Right lobe of liver (tissue), 6 donors: ENCODE data around the gene ARHGAP44. TPM values are rescaled to one million over a fixed set of nuclear protein-coding genes. Genes with fewer than 3 reads are reported as not detected.

Experiments used
- ATAC-seq, 4 donors: fragments of 200-7000 bp; cut with Tn5 transposase; one replicate each; pipeline ENCODE4 v1.9.1; 2020; ENCODE audit warnings: mild to moderate bottlenecking in 4 of 4, moderate library complexity in 4 of 4
- DNase-seq, 3 donors: peaks; one replicate each; pipeline ENCODE4 v3.0.0-alpha.2; 2020
- H3K27ac ChIP-seq, 3 donors: fragments of 200-600 bp; one replicate each; pipeline ENCODE4 v1.8.0; 2022
- H3K27me3 ChIP-seq, 2 donors: fragments of 200-600 bp; one replicate each; pipeline ENCODE4 v1.8.0; 2022
- H3K36me3 ChIP-seq, 4 donors: fragments of 200-600 bp; sonication (generic) in 1 of 4; one replicate each; pipeline versions ENCODE4 v1.5.1 to v1.8.0; 2017 to 2022; ENCODE audit warnings: control low read depth in 1 of 4
- H3K4me1 ChIP-seq, 4 donors: fragments of 200-600 bp; sonication (generic) in 1 of 4; one replicate each; pipeline versions ENCODE4 v1.5.1 to v1.8.0; 2017 to 2022; ENCODE audit warnings: control low read depth in 1 of 4
- H3K4me3 ChIP-seq, 3 donors: fragments of 200-600 bp; one replicate each; pipeline ENCODE4 v1.8.0; 2022
- H3K9me3 ChIP-seq, 4 donors: fragments of 200-600 bp; sonication (generic) in 1 of 4; one replicate each; pipeline versions ENCODE4 v1.5.1 to v1.8.0; 2017 to 2022; ENCODE audit warnings: control low read depth in 1 of 4
- POLR2A ChIP-seq: fragments of 450-650 bp; IDR thresholded peaks from one replicate; pipeline ENCODE4 v1.6.1; 2017; ENCODE audit warnings: antibody characterized with exemption, mild to moderate bottlenecking
- WGBS: methylation state at CpG from one replicate; pipeline ENCODE4 v1.1.6; 2018; ENCODE audit warnings: low coverage, low lambda C conversion rate; ENCODE audit not compliant: insufficient coverage; ENCODE audit errors: missing lambda C conversion rate; 5-methylcytosine and 5-hydroxymethylcytosine counted together
- intact Hi-C, 2 donors: fragments of 100-400 bp; cut with DNase I; formaldehyde crosslinking; loops; one replicate each; pipeline versions ENCODE4 v1.11.2 to v1.14.1; 2022
- total RNA-seq, 6 experiments: library from RNA; depleted of rRNA in 2 of 6; stranded (reverse); fragments of >200 nt in 2 of 6; fragmentation: NEBNext Ultra II Directional in 3 of 6; extraction: Animal tissue kit (Norgen Biotek cat#: 25700) in 3 of 6; gene quantifications; one replicate each; pipeline versions ENCODE4 v1.1.0 to v1.2.4, GENCODE V29; 2016 to 2023
- TF ChIP-seq, protein P1 (sequence below), 4 donors: fragments of 200-600 bp in 3 of 4; fragments of 450-650 bp in 1 of 4; IDR thresholded peaks; one replicate each; pipeline versions ENCODE4 v1.5.1 to v1.8.0; 2016 to 2022; ENCODE audit warnings: antibody characterized with exemption in 4 of 4, mild to moderate bottlenecking in 2 of 4
- donor health status: DM: no; HTN: yes; CAD: no.
- donor health status: DM: no; HTN: no; CAD: no.
- donor health status: DM: no; HTN: no; CAD: no.
- donor health status: DM: no; HTN: yes; CAD: no.
- donor health status: DM: no; HTN: yes; CAD: no.

The ARHGAP44 gene
- total RNA-seq, 6 experiments from 2014 or later, result 0.49 to 1.1 (median 0.63) TPM

DNA sequence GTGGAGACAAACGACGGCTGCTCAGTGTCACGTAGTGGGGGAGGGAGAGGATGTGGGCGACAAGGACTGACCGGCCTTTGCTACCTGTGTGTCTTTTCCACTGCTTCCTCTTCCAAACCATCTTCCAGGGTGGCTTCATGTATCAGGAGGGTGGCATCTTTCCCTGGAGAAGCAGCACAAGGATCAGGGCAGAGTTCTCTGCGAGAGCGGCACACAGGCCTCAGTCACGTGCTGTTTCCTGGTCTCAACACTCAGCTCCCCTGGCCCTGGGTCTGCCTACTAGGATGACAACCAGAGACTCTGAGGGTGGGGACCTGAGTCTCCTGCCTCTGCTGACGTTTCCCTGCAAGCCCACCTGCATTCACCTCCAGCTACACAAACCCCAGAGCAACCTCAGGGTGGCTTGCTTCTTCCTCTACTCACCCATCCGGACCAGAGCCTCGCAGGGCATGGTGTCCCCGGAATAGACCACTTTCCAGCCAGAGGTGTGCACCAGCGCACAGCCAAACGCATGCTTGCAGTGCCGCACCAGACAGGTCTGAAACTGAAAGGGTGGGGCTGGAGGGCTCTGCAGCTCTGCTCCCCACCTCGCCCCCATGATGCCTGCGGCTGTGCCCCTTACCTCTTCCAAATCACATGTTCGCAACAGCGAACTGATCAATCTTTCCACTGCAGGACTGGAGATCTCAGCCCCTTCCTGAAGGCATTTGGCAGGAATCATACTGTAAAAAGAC, 205.2 kb downstream of the ARHGAP44 start:
- ATAC-seq (no peak), DNase-seq (no peak)
- Histone ChIP-seq H3K27me3 (no peaks in the 10 kb centered on the region), H3K36me3 (peaks cover 0 to 83% (median 37%) of the 10 kb centered on the region in 4 donors), H3K4me3 (no peak overlapping the region), H3K27ac (no peak overlapping the region), H3K9me3 (no peaks in the 10 kb centered on the region), H3K4me1 (peaks cover 0 to 14% (median 6%) of the 10 kb centered on the region in 4 donors)
- TF ChIP-seq POLR2A, result no peak
- TF ChIP-seq, protein P1, sequence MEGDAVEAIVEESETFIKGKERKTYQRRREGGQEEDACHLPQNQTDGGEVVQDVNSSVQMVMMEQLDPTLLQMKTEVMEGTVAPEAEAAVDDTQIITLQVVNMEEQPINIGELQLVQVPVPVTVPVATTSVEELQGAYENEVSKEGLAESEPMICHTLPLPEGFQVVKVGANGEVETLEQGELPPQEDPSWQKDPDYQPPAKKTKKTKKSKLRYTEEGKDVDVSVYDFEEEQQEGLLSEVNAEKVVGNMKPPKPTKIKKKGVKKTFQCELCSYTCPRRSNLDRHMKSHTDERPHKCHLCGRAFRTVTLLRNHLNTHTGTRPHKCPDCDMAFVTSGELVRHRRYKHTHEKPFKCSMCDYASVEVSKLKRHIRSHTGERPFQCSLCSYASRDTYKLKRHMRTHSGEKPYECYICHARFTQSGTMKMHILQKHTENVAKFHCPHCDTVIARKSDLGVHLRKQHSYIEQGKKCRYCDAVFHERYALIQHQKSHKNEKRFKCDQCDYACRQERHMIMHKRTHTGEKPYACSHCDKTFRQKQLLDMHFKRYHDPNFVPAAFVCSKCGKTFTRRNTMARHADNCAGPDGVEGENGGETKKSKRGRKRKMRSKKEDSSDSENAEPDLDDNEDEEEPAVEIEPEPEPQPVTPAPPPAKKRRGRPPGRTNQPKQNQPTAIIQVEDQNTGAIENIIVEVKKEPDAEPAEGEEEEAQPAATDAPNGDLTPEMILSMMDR (IDR thresholded peaks at IDR 0.05), result no peak
- intact Hi-C loops, result no loop called here
- 80% methylated on average over 1 of the region's 19 CpGs for WGBS

DNA sequence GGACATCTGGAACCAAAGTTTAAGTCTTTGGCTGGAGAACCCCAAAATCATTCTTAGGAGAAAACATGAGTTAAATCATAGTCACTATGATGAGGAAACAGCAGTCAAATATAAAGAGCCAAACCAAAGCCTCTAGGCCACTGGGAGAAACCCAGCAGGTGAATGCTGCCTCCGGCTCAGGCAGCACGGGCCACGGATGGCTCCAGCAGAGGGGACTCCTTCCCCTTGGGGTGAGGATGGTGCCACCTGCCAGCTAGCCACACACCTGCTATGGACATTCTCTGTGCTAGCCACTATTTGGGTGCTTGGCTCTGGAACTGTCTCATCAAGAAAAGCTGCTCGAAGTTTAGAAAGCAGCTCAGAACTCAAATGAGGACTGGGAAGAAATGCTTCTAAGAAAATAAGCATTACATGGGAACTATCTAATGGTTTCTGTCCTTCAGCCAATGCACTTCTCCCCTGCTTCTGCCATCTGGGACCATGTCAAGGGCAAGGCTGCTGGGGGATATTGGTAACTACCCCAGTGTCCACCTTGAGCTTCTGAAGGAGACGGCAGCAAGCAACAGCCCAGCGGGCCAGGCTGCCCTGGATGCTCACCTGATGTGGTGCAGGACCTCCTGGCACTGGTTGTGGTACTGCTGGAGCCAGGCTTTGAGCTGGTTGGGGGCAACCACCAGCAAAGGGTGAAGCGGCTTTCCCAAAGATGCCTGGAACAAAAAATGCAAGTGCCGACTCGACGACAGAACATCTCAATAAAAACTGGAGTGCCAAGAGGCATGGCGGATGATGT, 206.0 kb downstream of the ARHGAP44 start:
- peaks cover 0 to 91% (median 39%) of the 10 kb centered on the region in 4 donors for H3K36me3 ChIP-seq
- H3K27ac ChIP-seq, result no peak overlapping the region
- H3K27me3 ChIP-seq, result no peaks in the 10 kb centered on the region
- intact Hi-C loops, result no loop called here
- WGBS, result 95% methylated on average over 11 of the region's 11 CpGs
- H3K4me3 ChIP-seq, result no peak overlapping the region
- TF ChIP-seq POLR2A, result no peak
- TF ChIP-seq, protein P1 (IDR thresholded peaks at IDR 0.05), result no peak
- ATAC-seq (no peak), DNase-seq (no peak)
- H3K4me1 ChIP-seq, result peaks cover 0 to 10% (median 4%) of the 10 kb centered on the region in 4 donors
- H3K9me3 ChIP-seq, result no peaks in the 10 kb centered on the region

DNA sequence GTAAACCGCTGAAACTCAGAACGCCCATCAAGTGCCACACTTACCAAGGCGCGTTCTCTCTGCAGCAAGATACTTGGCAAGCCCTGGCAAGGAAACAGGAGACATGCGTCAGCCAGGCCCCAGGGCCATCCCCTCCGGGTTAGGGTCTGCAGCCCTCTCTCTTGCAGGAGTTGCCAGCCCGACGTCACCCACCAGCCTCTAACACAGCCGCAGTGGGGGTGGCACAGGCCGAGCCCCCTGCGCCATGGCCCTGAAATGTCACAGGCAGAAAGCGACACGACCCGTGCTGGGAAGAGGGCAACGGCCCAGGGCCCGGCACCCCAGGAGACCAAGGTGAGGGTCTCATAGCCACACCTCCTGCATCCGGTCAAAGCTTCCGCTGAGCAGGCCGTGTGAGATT, 206.6 kb downstream of the ARHGAP44 start:
- no peaks in the 10 kb centered on the region for H3K27me3 ChIP-seq
- TF ChIP-seq POLR2A, result no peak
- TF ChIP-seq, protein P1 (IDR thresholded peaks at IDR 0.05), result no peak
- peaks cover 0 to 5% (median under 1%) of the 10 kb centered on the region in 4 donors for H3K4me1 ChIP-seq
- H3K36me3 ChIP-seq, result peaks cover 0 to 97% (median 45%) of the 10 kb centered on the region in 4 donors
- H3K9me3 ChIP-seq, result no peaks in the 10 kb centered on the region
- intact Hi-C loops, result no loop called here
- no peak for DNase-seq
- ATAC-seq, result no peak
- 96% methylated on average over 4 of the region's 19 CpGs for WGBS
- no peak overlapping the region for H3K4me3 ChIP-seq
- no peak overlapping the region for H3K27ac ChIP-seq

DNA sequence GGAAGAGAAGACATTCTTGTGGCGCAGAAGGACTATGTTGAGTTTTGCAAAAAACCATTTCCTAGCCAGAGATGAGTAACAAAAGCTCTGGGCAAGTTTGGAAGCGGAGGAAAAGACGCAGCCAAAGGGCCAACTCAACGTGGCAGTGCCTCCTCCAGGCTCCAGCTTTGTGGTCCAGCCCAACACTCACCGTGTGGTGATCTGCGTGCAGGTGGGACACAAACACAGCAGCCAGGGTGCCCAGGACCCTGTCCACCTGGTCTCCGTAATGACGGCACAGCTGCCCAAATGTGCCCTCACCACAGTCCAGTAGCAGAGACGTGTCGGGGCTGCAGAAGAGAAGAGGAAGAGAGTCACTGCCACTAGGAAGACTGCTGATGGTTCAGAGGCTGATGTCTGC, 207.1 kb downstream of the ARHGAP44 start:
- TF ChIP-seq POLR2A, result no peak
- TF ChIP-seq, protein P1 (IDR thresholded peaks at IDR 0.05), result no peak
- intact Hi-C loops, result no loop called here
- WGBS, result 100% methylated on average over 2 of the region's 10 CpGs
- Histone ChIP-seq H3K4me3 (no peak overlapping the region), H3K36me3 (peaks cover 0 to 100% (median 47%) of the 10 kb centered on the region in 4 donors), H3K27ac (no peak overlapping the region), H3K9me3 (no peaks in the 10 kb centered on the region), H3K27me3 (no peaks in the 10 kb centered on the region), H3K4me1 (peaks cover 0 to under 1% (median 0%) of the 10 kb centered on the region in 4 donors)
- DNase-seq, result no peak
- ATAC-seq, result no peak
